HL-60 (cell line): Measurements from ENCODE around the gene NEURL1.

Source experiments
- DNase-seq, 2 experiments: peaks; one replicate each; pipeline ENCODE4 v3.0.0-alpha.2; 2010 to 2020; ENCODE audit warnings: low read depth in 1 of 2, low spot score in 1 of 2
- H3K27ac ChIP-seq: fragments of 250-450 bp; sonication (Bioruptor Pico); replicated peaks from 2 replicates; pipeline ENCODE4 v1.5.1; 2020; ENCODE audit warnings: mild to moderate bottlenecking, moderate library complexity
- H3K27me3 ChIP-seq: fragments of 250-450 bp; sonication (Bioruptor Pico); 2 replicates; pipeline ENCODE4 v1.5.1; 2021; ENCODE audit warnings: mild to moderate bottlenecking, moderate library complexity; ENCODE audit not compliant: insufficient read depth, poor library complexity, severe bottlenecking
- H3K4me3 ChIP-seq: replicated peaks from 2 replicates; pipeline ENCODE4 v1.5.1; 2011; ENCODE audit warnings: mild to moderate bottlenecking, control low read depth, low read length; ENCODE audit not compliant: insufficient read depth
- CTCF ChIP-seq: IDR thresholded peaks from one replicate; pipeline ENCODE4 v1.5.1; 2011; ENCODE audit warnings: low read length, control low read depth, inconsistent platforms; ENCODE audit not compliant: insufficient read depth
- GABPA ChIP-seq: IDR thresholded peaks from 2 replicates; pipeline ENCODE4 v1.6.1; 2012; ENCODE audit warnings: low read depth
- POLR2AphosphoS5 ChIP-seq: IDR thresholded peaks from 2 replicates; pipeline ENCODE4 v1.6.1; 2012; ENCODE audit warnings: low read depth
- REST ChIP-seq: IDR thresholded peaks from 2 replicates; pipeline ENCODE4 v1.6.1; 2012; ENCODE audit warnings: low read depth; ENCODE audit not compliant: insufficient replicate concordance
- SPI1 ChIP-seq: IDR thresholded peaks from 2 replicates; pipeline ENCODE4 v1.6.1; 2012; ENCODE audit warnings: low read depth, mild to moderate bottlenecking, borderline replicate concordance

The NEURL1 gene

GRCh38 chr10:103620352-103620740, 126.8 kb downstream of the NEURL1 start:
- no peak for DNase-seq
- Histone ChIP-seq H3K4me3 (no peak overlapping the region), H3K27ac (no peak overlapping the region), H3K27me3 (no peaks in the 10 kb centered on the region)
- TF ChIP-seq REST (no peak), CTCF (no peak), SPI1 (no peak), GABPA (no peak), POLR2AphosphoS5 (no peak)

- Histone ChIP-seq H3K4me3 (no peak overlapping the region), H3K27me3 (no peaks in the 10 kb centered on the region), H3K27ac (no peak overlapping the region)
- no peak for DNase-seq
- no peak for TF ChIP-seq CTCF
- TF ChIP-seq GABPA = no peak
These were observed 127.6 kb downstream of the NEURL1 start for GRCh38 chr10:103620891-103621782.

- TF ChIP-seq SPI1 (no peak), GABPA (no peak), REST (no peak), POLR2AphosphoS5 (no peak), CTCF (no peak)
- Histone ChIP-seq H3K4me3 (no peak overlapping the region), H3K27me3 (no peaks in the 10 kb centered on the region), H3K27ac (no peak overlapping the region)
- DNase-seq = no peak
These were observed 128.2 kb downstream of the NEURL1 start for GRCh38 chr10:103621783-103622125.

DNA sequence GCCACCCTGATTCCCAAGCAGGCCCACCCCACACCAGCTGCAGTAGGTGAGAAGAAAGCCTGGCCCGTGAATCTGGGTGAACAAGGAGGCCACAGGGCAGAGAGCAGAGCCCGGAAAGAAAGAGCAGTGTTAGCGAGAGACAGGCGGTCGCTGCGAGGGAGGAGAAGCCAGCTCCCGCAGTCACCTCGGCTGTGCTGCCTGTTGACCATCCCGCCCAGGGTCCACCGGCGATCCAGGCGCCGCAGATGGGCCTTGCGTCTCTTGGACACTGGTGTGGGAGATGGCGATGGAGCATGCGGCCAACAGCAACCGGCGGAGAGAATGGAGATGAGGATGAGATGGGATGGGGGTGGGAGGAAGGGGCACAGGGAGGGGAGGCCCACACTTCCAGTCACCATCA, 128.8 kb downstream of the NEURL1 start:
- no peak overlapping the region for H3K4me3 ChIP-seq
- TF ChIP-seq GABPA = no peak
- no peak for TF ChIP-seq POLR2AphosphoS5
- TF ChIP-seq CTCF = no peak
- no peak for TF ChIP-seq REST
- TF ChIP-seq SPI1 = no peak
- H3K27me3 ChIP-seq = no peaks in the 10 kb centered on the region
- H3K27ac ChIP-seq = no peak overlapping the region
- no peak for DNase-seq
